Gastroesophageal sphincter (tissue), 4 donors: ENCODE measurements around the gene RAB42. TPM values are rescaled to one million over a fixed set of nuclear protein-coding genes. Genes with fewer than 3 reads are reported as not detected.

Experiments
- ATAC-seq: fragments of 150-250 bp; one replicate; pipeline ENCODE4 v1.9.1; 2016; ENCODE audit warnings: mild to moderate bottlenecking, moderate library complexity
- H3K27ac ChIP-seq, 4 donors: fragments of 200-600 bp; sonication (generic) in 3 of 4; 1 replicate in 3 of 4; 2 replicates in 1 of 4; pipeline ENCODE4 v1.5.1; 2016 to 2019
- H3K27me3 ChIP-seq: fragments of 200-600 bp; sonication (generic); one replicate; pipeline ENCODE4 v1.5.1; 2019
- H3K36me3 ChIP-seq, 2 donors: fragments of 200-600 bp; sonication (generic); one replicate each; pipeline ENCODE4 v1.5.1; 2019; ENCODE audit warnings: control low read depth in 1 of 2
- H3K4me1 ChIP-seq, 3 donors: fragments of 200-600 bp; sonication (generic); 1 replicate in 2 of 3; 2 replicates in 1 of 3; pipeline ENCODE4 v1.5.1; 2016 to 2019; ENCODE audit warnings: control low read depth in 2 of 3
- H3K4me3 ChIP-seq, 2 donors: fragments of 200-600 bp; sonication (generic); one replicate each; pipeline ENCODE4 v1.5.1; 2019; ENCODE audit warnings: mild to moderate bottlenecking in 1 of 2, moderate library complexity in 1 of 2
- H3K9me3 ChIP-seq, 3 donors: fragments of 200-600 bp; sonication (generic); one replicate each; pipeline ENCODE4 v1.5.1; 2017 to 2019; ENCODE audit warnings: control low read depth in 2 of 3
- EP300 ChIP-seq: sonication (generic); formaldehyde crosslinking; IDR thresholded peaks from one replicate; pipeline ENCODE4 v1.6.1; 2017; ENCODE audit warnings: antibody characterized with exemption, mild to moderate bottlenecking
- POLR2A ChIP-seq, 2 donors: fragments of 450-650 bp; IDR thresholded peaks; one replicate each; pipeline ENCODE4 v1.6.1; 2017; ENCODE audit warnings: antibody characterized with exemption in 2 of 2, mild to moderate bottlenecking in 2 of 2, moderate library complexity in 1 of 2
- POLR2AphosphoS5 ChIP-seq: sonication (generic); formaldehyde crosslinking; IDR thresholded peaks from one replicate; pipeline ENCODE4 v1.6.1; 2017; ENCODE audit warnings: antibody characterized with exemption
- WGBS, 2 donors: methylation state at CpG; one replicate each; pipeline ENCODE4 v1.1.5; 2018; ENCODE audit warnings: low coverage in 1 of 2; 5-methylcytosine and 5-hydroxymethylcytosine counted together
- small RNA-seq, 4 donors: library from RNA; depleted of rRNA; stranded (forward); fragments of <200 nt; gene quantifications; one replicate each; pipeline ENCODE3, GENCODE V24; 2016
- total RNA-seq, 4 donors: library from RNA; depleted of rRNA; stranded (reverse); fragments of >200 nt; gene quantifications; one replicate each; pipeline ENCODE4 v1.1.0, GENCODE V29; 2016
- TF ChIP-seq, protein P1 (sequence below), 4 experiments: fragments of 200-600 bp in 2 of 4; fragments of 450-650 bp in 2 of 4; sonication (generic) in 1 of 4; IDR thresholded peaks; one replicate each; pipeline ENCODE4 v1.5.1; 2017 to 2019; ENCODE audit warnings: antibody characterized with exemption in 4 of 4, mild to moderate bottlenecking in 2 of 4, moderate library complexity in 2 of 4

Gene RAB42
- total RNA-seq, 4 donors from 2014 or later = 0.67 to 5.1 (median 2.5) TPM

DNA sequence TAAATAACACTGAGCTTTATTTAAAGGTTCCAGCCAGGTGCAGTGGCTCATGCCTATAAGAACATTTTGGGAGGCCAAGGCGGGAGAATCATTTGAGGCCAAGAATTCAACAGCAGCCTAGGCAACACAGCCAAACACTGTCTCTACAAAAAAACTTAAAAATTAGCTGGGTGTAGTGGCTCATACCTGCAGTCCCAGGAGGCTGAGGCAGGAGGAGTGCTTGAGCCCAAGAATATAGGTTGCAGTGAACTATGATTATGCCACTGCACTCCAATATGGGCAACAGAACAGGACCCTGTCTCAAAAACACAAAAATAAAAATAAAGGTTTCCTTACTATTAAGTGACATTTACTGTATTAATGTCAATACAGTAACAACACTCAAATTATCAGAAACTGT is 48.7 kb downstream of the RAB42 start:
- peaks cover 0 to 5% of the 10 kb centered on the region in 2 donors for H3K36me3 ChIP-seq
- no peak for TF ChIP-seq EP300
- H3K9me3 ChIP-seq = no peaks in the 10 kb centered on the region
- H3K4me1 ChIP-seq = peaks cover 0 to 44% (median 8%) of the 10 kb centered on the region in 3 donors
- H3K27ac ChIP-seq = no peak overlapping the region
- WGBS, 2 donors = 63 to 67% methylated on average over 1 of the region's 1 CpG
- H3K27me3 ChIP-seq = no peaks in the 10 kb centered on the region
- no peak for ATAC-seq
- no peak overlapping the region for H3K4me3 ChIP-seq

DNA sequence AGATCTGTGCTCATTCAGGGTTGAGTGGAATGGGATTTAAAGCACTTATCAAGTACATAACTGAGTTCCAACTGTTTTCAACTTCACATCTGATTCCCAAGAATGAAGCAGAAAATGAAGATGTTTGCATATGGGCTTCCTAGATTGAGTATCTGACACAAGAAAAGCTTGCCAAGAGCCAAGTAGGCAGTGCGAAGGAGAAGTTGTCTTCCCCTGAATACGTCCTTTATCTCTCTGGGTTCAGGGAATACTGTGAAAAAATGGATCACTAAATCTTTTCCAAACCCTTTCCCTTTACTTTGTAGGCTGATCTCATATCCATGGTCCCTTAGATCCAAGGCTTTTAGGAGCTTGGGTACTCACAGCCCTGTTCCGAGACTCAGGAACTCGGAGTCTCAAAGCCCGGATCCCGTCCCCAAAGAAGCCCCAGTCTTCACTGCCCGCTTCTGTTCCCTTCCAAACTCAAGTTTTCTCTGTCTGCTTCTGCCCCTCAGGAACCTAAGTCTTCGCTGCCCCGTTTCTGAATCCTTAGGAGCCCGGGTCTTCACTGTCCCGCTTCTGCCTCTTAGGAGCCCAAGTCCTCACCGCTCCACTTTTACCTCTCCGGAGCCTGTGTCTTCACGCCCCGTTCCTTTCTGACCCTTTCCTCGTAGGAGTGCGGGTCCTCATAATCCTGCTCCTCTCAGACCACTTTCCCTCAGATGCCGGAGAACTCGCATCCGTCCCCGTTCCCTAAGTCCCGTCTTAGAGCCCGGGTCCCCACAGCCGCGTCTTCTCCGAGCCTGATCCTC is 50.2 kb downstream of the RAB42 start:
- 0 to 1% methylated on average over 10 to 26 of the region's 26 CpGs for WGBS, 2 donors
- no peak for TF ChIP-seq POLR2AphosphoS5
- no peak for TF ChIP-seq EP300
- TF ChIP-seq, protein P1, sequence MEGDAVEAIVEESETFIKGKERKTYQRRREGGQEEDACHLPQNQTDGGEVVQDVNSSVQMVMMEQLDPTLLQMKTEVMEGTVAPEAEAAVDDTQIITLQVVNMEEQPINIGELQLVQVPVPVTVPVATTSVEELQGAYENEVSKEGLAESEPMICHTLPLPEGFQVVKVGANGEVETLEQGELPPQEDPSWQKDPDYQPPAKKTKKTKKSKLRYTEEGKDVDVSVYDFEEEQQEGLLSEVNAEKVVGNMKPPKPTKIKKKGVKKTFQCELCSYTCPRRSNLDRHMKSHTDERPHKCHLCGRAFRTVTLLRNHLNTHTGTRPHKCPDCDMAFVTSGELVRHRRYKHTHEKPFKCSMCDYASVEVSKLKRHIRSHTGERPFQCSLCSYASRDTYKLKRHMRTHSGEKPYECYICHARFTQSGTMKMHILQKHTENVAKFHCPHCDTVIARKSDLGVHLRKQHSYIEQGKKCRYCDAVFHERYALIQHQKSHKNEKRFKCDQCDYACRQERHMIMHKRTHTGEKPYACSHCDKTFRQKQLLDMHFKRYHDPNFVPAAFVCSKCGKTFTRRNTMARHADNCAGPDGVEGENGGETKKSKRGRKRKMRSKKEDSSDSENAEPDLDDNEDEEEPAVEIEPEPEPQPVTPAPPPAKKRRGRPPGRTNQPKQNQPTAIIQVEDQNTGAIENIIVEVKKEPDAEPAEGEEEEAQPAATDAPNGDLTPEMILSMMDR (IDR thresholded peaks at IDR 0.05) = no peak
- no peak for TF ChIP-seq POLR2A (IDR thresholded peaks at IDR 0.05)
- Histone ChIP-seq H3K4me1 (peaks cover 0 to 46% (median 8%) of the 10 kb centered on the region in 3 donors), H3K9me3 (no peaks in the 10 kb centered on the region), H3K4me3 (peak overlapping the region; percentile 74 to 78), H3K36me3 (no peaks in the 10 kb centered on the region), H3K27me3 (no peaks in the 10 kb centered on the region), H3K27ac (peak overlapping the region; percentile 70 to 92 (median 88))
- ATAC-seq = peak; percentile 55

DNA sequence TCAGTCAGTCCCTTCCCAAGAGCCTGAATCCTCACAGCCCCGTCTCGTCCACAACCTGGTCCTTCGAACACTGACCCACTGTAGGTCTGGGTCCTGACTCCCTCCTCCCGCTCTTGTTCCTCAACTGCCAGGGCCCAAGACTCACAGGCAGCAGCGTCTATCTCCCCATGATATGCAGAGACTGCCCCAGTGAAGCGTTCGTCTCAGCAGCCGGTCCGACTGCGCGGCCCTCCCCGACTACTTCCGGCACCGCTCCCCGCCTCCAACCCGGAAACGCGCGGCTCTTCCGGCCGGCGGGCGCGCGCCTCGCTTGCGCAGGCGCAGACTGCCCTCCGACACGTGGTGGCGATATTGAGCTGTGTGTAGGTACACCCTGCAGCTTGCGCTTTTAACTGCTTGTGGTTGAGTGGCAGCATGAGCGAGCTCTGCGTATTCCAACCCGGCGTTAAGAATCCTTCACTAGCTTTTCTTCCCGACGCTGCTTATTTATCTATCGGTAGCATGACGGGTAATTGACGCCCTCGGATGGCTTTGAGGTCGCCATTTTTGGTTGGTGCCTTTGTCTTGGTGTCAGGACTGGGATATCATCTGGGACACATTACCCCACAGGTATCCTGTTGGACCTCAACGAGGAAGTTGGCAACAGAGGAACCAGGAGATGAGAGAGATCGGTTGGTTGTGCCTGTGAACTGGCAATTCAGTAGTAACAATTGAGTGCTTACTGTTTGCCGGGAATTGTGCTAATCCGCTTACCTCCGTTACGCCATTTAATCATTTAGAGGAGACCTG is 51.0 kb downstream of the RAB42 start, which contains the start of gene TAF12:
Gene TAF12, minus strand, starts transcription at position 221 of the 789 bp plus-strand sequence. CDS start 20,986 bp downstream, outside the sequence.
- ATAC-seq = peak; percentile 97
- H3K36me3 ChIP-seq = no peaks in the 10 kb centered on the region
- H3K27me3 ChIP-seq = no peaks in the 10 kb centered on the region
- no peaks in the 10 kb centered on the region for H3K9me3 ChIP-seq
- peak within 1 kb of the TSS; percentile 70 to 92 (median 88) for H3K27ac ChIP-seq
- peak within 1 kb of the TSS; percentile 74 to 78 for H3K4me3 ChIP-seq
- 0% methylated on average over 3 of the region's 49 CpGs for WGBS, 2 donors
- TF ChIP-seq, protein P1 (IDR thresholded peaks at IDR 0.05) = peak in 3 of 4 experiments; percentile 47 to 63 (median 62)
- TF ChIP-seq POLR2AphosphoS5 (peak; percentile 93), EP300 (no peak), POLR2A (IDR thresholded peaks at IDR 0.05) (peak; percentile 95 to 96)
- H3K4me1 ChIP-seq = peaks cover 0 to 54% (median 13%) of the 10 kb centered on the region in 3 donors

DNA sequence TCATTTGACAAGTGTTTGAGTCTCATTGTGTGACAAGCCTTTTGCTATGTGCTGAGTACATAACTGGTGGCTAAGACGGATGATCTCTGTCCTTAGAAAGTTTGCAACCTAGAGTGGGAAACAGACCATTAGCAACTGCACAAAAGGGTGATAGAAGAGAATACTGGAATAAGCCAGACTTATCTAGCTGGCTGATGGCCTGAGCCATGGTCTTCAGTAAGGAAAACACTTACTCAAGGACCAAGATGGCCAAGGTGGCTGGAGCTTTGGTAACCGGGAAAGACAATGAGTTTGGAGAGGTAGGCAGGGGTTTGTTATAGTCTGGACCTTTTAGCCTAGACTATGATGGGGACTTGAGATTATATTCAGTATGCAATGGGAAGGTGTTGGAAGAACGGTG is 52.4 kb downstream of the RAB42 start:
- Histone ChIP-seq H3K4me3 (no peak overlapping the region), H3K4me1 (peaks cover 0 to 61% (median 17%) of the 10 kb centered on the region in 3 donors)

More for the DNA sequence above, 52.4 kb downstream of the RAB42 start:
- no peak for ATAC-seq
- H3K27me3 ChIP-seq = no peaks in the 10 kb centered on the region
- TF ChIP-seq EP300 (no peak), POLR2AphosphoS5 (no peak), POLR2A (IDR thresholded peaks at IDR 0.05) (no peak)
- TF ChIP-seq, protein P1 (IDR thresholded peaks at IDR 0.05) = no peak
- no peaks in the 10 kb centered on the region for H3K9me3 ChIP-seq
- 63 to 77% methylated on average over 3 of the region's 3 CpGs for WGBS, 2 donors
- H3K27ac ChIP-seq = peak overlapping the region in 3 of 4 donors; percentile 86 to 92 (median 90)
- no peaks in the 10 kb centered on the region for H3K36me3 ChIP-seq

Small RNA genes within 50 kb of the gene (small RNA-seq; reads per million reads assigned to genes)
- gene SNORA16A (0 reads per million in 4 donors), gene SNORA44 (0 reads per million in 4 donors), gene SNORA61 (0 reads per million in 4 donors), gene SNORD99 (22,041 to 46,873 (median 38,373) reads per million in 4 donors)

Other genes starting within 250 kb of the RAB42 start
- 10 to 100 TPM; 20.3 to 32.2 (median 27.0) TPM for gene PHACTR4, start 222.5 kb upstream of the RAB42 start, total RNA-seq
- gene RCC1, start 86.2 kb upstream of the RAB42 start, total RNA-seq = 10 to 100 TPM in 3 of 4 donors, 1 to 10 TPM in 1; 5.8 to 21.6 (median 12.7) TPM
- 10 to 100 TPM; 18.5 to 25.0 (median 21.8) TPM for gene TRNAU1AP, start 39.2 kb upstream of the RAB42 start, total RNA-seq
- 10 to 100 TPM; 12.4 to 22.3 (median 16.7) TPM for gene TAF12, start 50.8 kb downstream of the RAB42 start, total RNA-seq
- not detected for gene RNU11, start 56.3 kb downstream of the RAB42 start, total RNA-seq
- 10 to 100 TPM in 2 of 4 donors, 1 to 10 TPM in 2; 6.0 to 14.3 (median 10.0) TPM for gene GMEB1, start 76.5 kb downstream of the RAB42 start, total RNA-seq
- gene YTHDF2, start 144.7 kb downstream of the RAB42 start, total RNA-seq = 10 to 100 TPM; 40.7 to 48.6 (median 44.4) TPM
- gene OPRD1, start 219.9 kb downstream of the RAB42 start, total RNA-seq = under 1 TPM in 3 of 4 donors, not detected in 1; 0.08 to 0.16 (median 0.13) TPM